HEK293 (cell line): ENCODE data around the gene CAPN8.
A peak's percentile ranks its signal among the peaks of the same experiment; 100 is the strongest.

Experiments
- CTCF ChIA-PET: fragments of 350-600 bp; formaldehyde crosslinking; extraction: SDS; loops from one replicate; lab custom pipeline; 2021; ENCODE audit warnings: antibody characterized with exemption; lab: Yijun Ruan, JAX
- POLR2A ChIA-PET: fragments of 300-600 bp; formaldehyde crosslinking; extraction: SDS; loops from one replicate; lab custom pipeline; 2020; ENCODE audit warnings: antibody characterized with exemption, inconsistent platforms; lab: Yijun Ruan, JAX
- H3K27ac ChIP-seq: fragments of 200-500 bp; sonication (Bioruptor generic); 2 replicates; pipeline ENCODE4 v1.5.1; 2014; ENCODE audit warnings: low read depth, low read length, control low read depth, inconsistent platforms; ENCODE audit errors: extremely low read depth
- H3K36me3 ChIP-seq, 2 experiments: fragments of 200-500 bp in 1 of 2; sonication (Bioruptor generic) in 1 of 2; 1 replicate in 1 of 2; 2 replicates in 1 of 2; pipeline ENCODE4 v1.5.1; 2014 to 2017; ENCODE audit warnings: inconsistent platforms in 2 of 2, low read length in 2 of 2; ENCODE audit not compliant: control insufficient read depth in 2 of 2, insufficient read depth in 1 of 2
- H3K4me1 ChIP-seq: fragments of 200-500 bp; sonication (Bioruptor generic); 2 replicates; pipeline ENCODE4 v1.5.1; 2014; ENCODE audit warnings: mild to moderate bottlenecking, low read length, inconsistent platforms; ENCODE audit not compliant: control insufficient read depth, insufficient read depth
- H3K4me3 ChIP-seq: 2 replicates; pipeline ENCODE4 v1.5.1; 2011; ENCODE audit warnings: low read depth, mild to moderate bottlenecking, control low read depth, low read length, moderate library complexity
- H3K9me3 ChIP-seq: fragments of 200-500 bp; sonication (Bioruptor generic); 2 replicates; pipeline ENCODE4 v1.5.1; 2014; ENCODE audit warnings: low read depth, low read length, inconsistent platforms; ENCODE audit not compliant: control insufficient read depth, insufficient read depth
- CTCF ChIP-seq: fragments of 450-650 bp; formaldehyde crosslinking; IDR thresholded peaks from 2 replicates; pipeline ENCODE4 v1.5.1; 2016; ENCODE audit warnings: missing biosample characterization, missing genetic modification characterization
- GLI2 ChIP-seq: fragments of 450-650 bp; formaldehyde crosslinking; IDR thresholded peaks from 2 replicates; pipeline ENCODE4; 2017; ENCODE audit warnings: missing biosample characterization, missing genetic modification characterization, low read depth, borderline replicate concordance
- GLIS1 ChIP-seq: fragments of 450-650 bp; formaldehyde crosslinking; IDR thresholded peaks from 2 replicates; pipeline ENCODE4 v1.5.1; 2016; ENCODE audit warnings: missing biosample characterization, missing genetic modification characterization
- KLF1 ChIP-seq: fragments of 450-650 bp; formaldehyde crosslinking; IDR thresholded peaks from 2 replicates; pipeline ENCODE4 v1.5.1; 2016; ENCODE audit warnings: missing biosample characterization, missing genetic modification characterization
- ZBTB10 ChIP-seq: fragments of 450-650 bp; formaldehyde crosslinking; IDR thresholded peaks from 2 replicates; pipeline ENCODE4 v1.5.1; 2016; ENCODE audit warnings: missing biosample characterization, missing genetic modification characterization
- ZBTB21 ChIP-seq: fragments of 450-650 bp; formaldehyde crosslinking; IDR thresholded peaks from 2 replicates; pipeline ENCODE4 v1.5.1; 2017; ENCODE audit warnings: missing biosample characterization, missing genetic modification characterization
- ZIC2 ChIP-seq: fragments of 450-650 bp; formaldehyde crosslinking; IDR thresholded peaks from 2 replicates; pipeline ENCODE4 v1.5.1; 2016; ENCODE audit warnings: missing biosample characterization, missing genetic modification characterization
- ZNF10 ChIP-seq: fragments of 450-650 bp; formaldehyde crosslinking; IDR thresholded peaks from 2 replicates; pipeline ENCODE4 v1.5.1; 2017; ENCODE audit warnings: missing biosample characterization, missing genetic modification characterization
- ZNF302 ChIP-seq: fragments of 450-650 bp; formaldehyde crosslinking; IDR thresholded peaks from 2 replicates; pipeline ENCODE4 v1.5.1; 2016; ENCODE audit warnings: missing biosample characterization, missing genetic modification characterization, low read depth
- ZNF311 ChIP-seq: fragments of 450-650 bp; formaldehyde crosslinking; IDR thresholded peaks from 2 replicates; pipeline ENCODE4 v1.5.1; 2017; ENCODE audit warnings: missing biosample characterization, missing genetic modification characterization, borderline replicate concordance
- ZNF37A ChIP-seq: fragments of 450-650 bp; IDR thresholded peaks from 2 replicates; pipeline ENCODE4 v1.5.1; 2018; ENCODE audit warnings: missing biosample characterization, missing genetic modification characterization
- ZNF658 ChIP-seq: fragments of 450-650 bp; formaldehyde crosslinking; IDR thresholded peaks from 2 replicates; pipeline ENCODE4; 2016; ENCODE audit warnings: missing biosample characterization, missing genetic modification characterization
- ZNF707 ChIP-seq: fragments of 450-650 bp; formaldehyde crosslinking; IDR thresholded peaks from 2 replicates; pipeline ENCODE4 v1.5.1; 2016; ENCODE audit warnings: missing biosample characterization, missing genetic modification characterization
- ZNF747 ChIP-seq: fragments of 450-650 bp; formaldehyde crosslinking; IDR thresholded peaks from 2 replicates; pipeline ENCODE4 v1.5.1; 2016; ENCODE audit warnings: missing biosample characterization, missing genetic modification characterization
- TF ChIP-seq, protein P1 (sequence below): fragments of 450-650 bp; formaldehyde crosslinking; IDR thresholded peaks from 2 replicates; pipeline ENCODE4 v1.5.1; 2016; ENCODE audit warnings: missing biosample characterization, missing genetic modification characterization

CAPN8 gene

GRCh38 chr1:223654083-223654482 is 11.4 kb downstream of the CAPN8 start:
- CTCF ChIA-PET, result interaction anchor here (0.5 to 1.4 kb wide), 2 partner anchors 97 to 856 kb away, joined by 4 to 5 read pairs; no protein-coding TSS in a partner anchor
- POLR2A ChIA-PET, result no interaction called here
- Histone ChIP-seq H3K27ac (no peak overlapping the region), H3K36me3 (no peaks in the 10 kb centered on the region), H3K4me3 (no peak overlapping the region), H3K9me3 (no peaks in the 10 kb centered on the region), H3K4me1 (peaks cover 2% of the 10 kb centered on the region; the same call in 1 of the 2 replicates)
- TF ChIP-seq ZNF10 (tag by site-specific recombination) (peak; percentile 86), GLIS1 (tag by site-specific recombination) (no peak), KLF1 (tag by site-specific recombination) (peak; percentile 86)
- TF ChIP-seq, protein P1, sequence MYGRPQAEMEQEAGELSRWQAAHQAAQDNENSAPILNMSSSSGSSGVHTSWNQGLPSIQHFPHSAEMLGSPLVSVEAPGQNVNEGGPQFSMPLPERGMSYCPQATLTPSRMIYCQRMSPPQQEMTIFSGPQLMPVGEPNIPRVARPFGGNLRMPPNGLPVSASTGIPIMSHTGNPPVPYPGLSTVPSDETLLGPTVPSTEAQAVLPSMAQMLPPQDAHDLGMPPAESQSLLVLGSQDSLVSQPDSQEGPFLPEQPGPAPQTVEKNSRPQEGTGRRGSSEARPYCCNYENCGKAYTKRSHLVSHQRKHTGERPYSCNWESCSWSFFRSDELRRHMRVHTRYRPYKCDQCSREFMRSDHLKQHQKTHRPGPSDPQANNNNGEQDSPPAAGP (tag by site-specific recombination), result peak; percentile 92; the same call in 1 of the 2 replicates

GRCh38 chr1:223653431-223653830 is 12.1 kb downstream of the CAPN8 start:
- Histone ChIP-seq H3K9me3 (no peaks in the 10 kb centered on the region), H3K4me3 (no peak overlapping the region), H3K27ac (no peak overlapping the region), H3K4me1 (peaks cover 2% of the 10 kb centered on the region; the same call in 1 of the 2 replicates), H3K36me3 (no peaks in the 10 kb centered on the region)
- POLR2A ChIA-PET, result no interaction called here
- CTCF ChIA-PET, result interaction anchor here (0.6 to 1.4 kb wide), 5 partner anchors 25 to 360 kb away, joined by 3 to 5 read pairs (median 3); no protein-coding TSS in a partner anchor
- no peak for TF ChIP-seq ZBTB10 (tag by site-specific recombination)
- no peak for TF ChIP-seq ZIC2 (tag by site-specific recombination)
- TF ChIP-seq CTCF, result no peak
- no peak for TF ChIP-seq ZNF10 (tag by site-specific recombination)
- no peak for TF ChIP-seq GLI2 (tag by site-specific recombination)
- no peak for TF ChIP-seq ZNF658 (tag by site-specific recombination)
- no peak for TF ChIP-seq ZNF37A (tag by site-specific recombination)
- no peak for TF ChIP-seq ZNF747
- TF ChIP-seq ZNF707 (tag by site-specific recombination), result no peak

DNA sequence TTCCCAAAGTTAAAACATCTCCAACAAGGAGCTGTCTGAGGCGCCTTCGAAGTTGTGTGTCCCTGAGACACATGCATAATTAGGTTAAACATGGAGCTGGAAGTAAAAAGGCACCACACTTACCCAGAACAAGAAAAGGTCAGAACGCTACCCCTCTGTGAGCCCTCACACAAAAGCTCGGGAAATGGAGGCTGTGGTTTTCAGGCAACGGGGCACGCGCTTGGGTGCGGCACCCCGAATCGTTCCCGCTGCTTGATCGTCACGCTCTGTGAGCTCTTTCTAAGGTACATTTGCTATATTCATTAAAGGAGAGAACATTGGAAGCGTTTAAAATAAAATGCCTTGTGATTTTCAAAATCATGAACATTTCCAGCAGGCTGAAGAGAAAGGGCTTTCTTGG is 12.5 kb downstream of the CAPN8 start:
- Histone ChIP-seq H3K4me3 (no peak overlapping the region), H3K9me3 (no peaks in the 10 kb centered on the region), H3K27ac (no peak overlapping the region), H3K36me3 (no peaks in the 10 kb centered on the region), H3K4me1 (peaks cover 2% of the 10 kb centered on the region; the same call in 1 of the 2 replicates)
- TF ChIP-seq ZNF707 (tag by site-specific recombination) (no peak), ZNF302 (tag by site-specific recombination) (no peak), ZNF311 (tag by site-specific recombination) (no peak), ZBTB21 (tag by site-specific recombination) (no peak)
- CTCF ChIA-PET, result interaction anchor here (0.6 to 1.2 kb wide), 5 partner anchors 25 to 359 kb away, joined by 3 to 4 read pairs (median 3); no protein-coding TSS in a partner anchor
- POLR2A ChIA-PET, result no interaction called here
